Panc1 (cell line): ENCODE measurements around the gene TTC28. TPM values are rescaled to one million over a fixed set of nuclear protein-coding genes. Genes with fewer than 3 reads are reported as not detected.
"Not testable (repeated sequence)": the region's sequence is repeated elsewhere in the genome, so short reads cannot be mapped to it uniquely, and the experiment has no call there.

Source experiments
- ATAC-seq: fragments of 200-7000 bp; cut with Tn5 transposase; 2 replicates; pipeline ENCODE4 v1.9.1; 2020; ENCODE audit warnings: mild to moderate bottlenecking, moderate library complexity
- BruUV-seq: library from RNA; stranded (reverse); fragments of 400-500 nt; replicated peaks from 2 replicates; lab custom pipeline; 2021; lab: Mats Ljungman, UMichigan
- CTCF ChIA-PET: fragments of 300-600 bp; sonication (Branson Sonifier 250); formaldehyde crosslinking; loops from one replicate; lab custom pipeline; 2022; ENCODE audit warnings: antibody characterized with exemption; lab: Charles Lee
- POLR2A ChIA-PET: fragments of 300-600 bp; sonication (Branson Sonifier 250); formaldehyde crosslinking; loops from one replicate; lab custom pipeline; 2022; ENCODE audit warnings: antibody characterized with exemption; lab: Charles Lee
- DNase-seq: peaks from one replicate; pipeline ENCODE4 v3.0.0-alpha.2; 2010; ENCODE audit warnings: low read depth, low spot score
- H3K27ac ChIP-seq: 2 replicates; pipeline ENCODE4 v1.5.1; 2011; ENCODE audit warnings: mild to moderate bottlenecking, low read length, inconsistent platforms
- H3K27me3 ChIP-seq: fragments of 200-500 bp; sonication (Bioruptor generic); 2 replicates; pipeline ENCODE4 v1.6.0; 2014; ENCODE audit warnings: low read length, inconsistent platforms; ENCODE audit not compliant: control insufficient read depth, insufficient read depth
- H3K36me3 ChIP-seq: fragments of 200-500 bp; sonication (Bioruptor generic); 2 replicates; pipeline ENCODE4 v1.5.1; 2014; ENCODE audit warnings: inconsistent platforms, mild to moderate bottlenecking, low read length, moderate library complexity; ENCODE audit not compliant: control insufficient read depth, insufficient read depth
- H3K4me1 ChIP-seq: 2 replicates; pipeline ENCODE4 v1.5.1; 2011; ENCODE audit warnings: inconsistent platforms, mild to moderate bottlenecking, low read length, moderate library complexity; ENCODE audit not compliant: control insufficient read depth, insufficient read depth
- H3K4me3 ChIP-seq, 2 experiments: 2 replicates each; pipeline ENCODE4 v1.5.1; 2011 to 2012; ENCODE audit warnings: low read depth in 2 of 2, low read length in 2 of 2, mild to moderate bottlenecking in 2 of 2, inconsistent platforms in 1 of 2, moderate library complexity in 1 of 2
- H3K9me3 ChIP-seq: fragments of 200-500 bp; sonication (Bioruptor generic); 2 replicates; pipeline ENCODE4 v1.5.1; 2014; ENCODE audit warnings: low read depth, mild to moderate bottlenecking, inconsistent platforms, low read length, moderate library complexity; ENCODE audit not compliant: control insufficient read depth, insufficient read depth
- POLR2AphosphoS5 ChIP-seq: IDR thresholded peaks from 2 replicates; pipeline ENCODE4 v1.6.1; 2012; ENCODE audit warnings: mild to moderate bottlenecking, low read depth, low read length, moderate library complexity
- REST ChIP-seq, 2 experiments: IDR thresholded peaks; 2 replicates each; pipeline ENCODE4 v1.6.1; 2011 to 2012; ENCODE audit warnings: low read depth in 2 of 2, control low read depth in 1 of 2, low read length in 1 of 2, mild to moderate bottlenecking in 1 of 2, moderate library complexity in 1 of 2; ENCODE audit not compliant: insufficient read depth in 1 of 2
- SIN3A ChIP-seq: IDR thresholded peaks from 2 replicates; pipeline ENCODE4 v1.6.1; 2012; ENCODE audit warnings: low read depth, mild to moderate bottlenecking, low read length, moderate library complexity, borderline replicate concordance; ENCODE audit not compliant: insufficient read depth
- TCF7L2 ChIP-seq: IDR thresholded peaks from 2 replicates; pipeline ENCODE4 v1.6.1; 2011; ENCODE audit warnings: mild to moderate bottlenecking, low read depth, low read length, inconsistent platforms
- in situ Hi-C: cut with HindIII; loops from 2 replicates; pipeline ENCODE4 v1.10.0; 2016; ENCODE audit warnings: low sequenced_read_pairs, low pct_unique_long_range_greater_than_20kb
- intact Hi-C: fragments of 100-400 bp; cut with micrococcal nuclease; formaldehyde crosslinking; loops from one replicate; pipeline ENCODE4 v1.10.0; 2022; ENCODE audit not compliant: unreplicated experiment
- total RNA-seq: library from RNA; stranded (reverse); gene quantifications from one replicate; pipeline ENCODE4 v1.2.1, GENCODE V29; 2021; ENCODE audit not compliant: unreplicated experiment
- TF ChIP-seq, protein P1 (sequence below): fragments of 450-650 bp; IDR thresholded peaks from 2 replicates; pipeline ENCODE4 v1.5.1; 2017; ENCODE audit warnings: mild to moderate bottlenecking

The TTC28 gene
- total RNA-seq, 1 experiment from 2014 or later = 24.8 TPM

- intact Hi-C loops, DNase-seq, POLR2A ChIA-PET, ATAC-seq, H3K27ac ChIP-seq, H3K4me1 ChIP-seq, H3K4me3 ChIP-seq, H3K27me3 ChIP-seq, BruUV-seq, H3K36me3 ChIP-seq, CTCF ChIA-PET, in situ Hi-C loops, H3K9me3 ChIP-seq: not testable (repeated sequence)
Observed at GRCh38 chr22:28566920-28567499, 112.6 kb downstream of the TTC28 start.

GRCh38 chr22:28563636-28564035 is 116.0 kb downstream of the TTC28 start:
- intact Hi-C loops = no loop called here
- TF ChIP-seq, protein P1, sequence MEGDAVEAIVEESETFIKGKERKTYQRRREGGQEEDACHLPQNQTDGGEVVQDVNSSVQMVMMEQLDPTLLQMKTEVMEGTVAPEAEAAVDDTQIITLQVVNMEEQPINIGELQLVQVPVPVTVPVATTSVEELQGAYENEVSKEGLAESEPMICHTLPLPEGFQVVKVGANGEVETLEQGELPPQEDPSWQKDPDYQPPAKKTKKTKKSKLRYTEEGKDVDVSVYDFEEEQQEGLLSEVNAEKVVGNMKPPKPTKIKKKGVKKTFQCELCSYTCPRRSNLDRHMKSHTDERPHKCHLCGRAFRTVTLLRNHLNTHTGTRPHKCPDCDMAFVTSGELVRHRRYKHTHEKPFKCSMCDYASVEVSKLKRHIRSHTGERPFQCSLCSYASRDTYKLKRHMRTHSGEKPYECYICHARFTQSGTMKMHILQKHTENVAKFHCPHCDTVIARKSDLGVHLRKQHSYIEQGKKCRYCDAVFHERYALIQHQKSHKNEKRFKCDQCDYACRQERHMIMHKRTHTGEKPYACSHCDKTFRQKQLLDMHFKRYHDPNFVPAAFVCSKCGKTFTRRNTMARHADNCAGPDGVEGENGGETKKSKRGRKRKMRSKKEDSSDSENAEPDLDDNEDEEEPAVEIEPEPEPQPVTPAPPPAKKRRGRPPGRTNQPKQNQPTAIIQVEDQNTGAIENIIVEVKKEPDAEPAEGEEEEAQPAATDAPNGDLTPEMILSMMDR = no peak
- TF ChIP-seq REST (IDR thresholded peaks at IDR 0.05; ENCODE audit: insufficient read depth in 1 of 2, low read depth in 2 of 2, low read length in 1 of 2) (no peak), SIN3A (no peak), TCF7L2 (no peak), POLR2AphosphoS5 (no peak)
- no peak for ATAC-seq
- no TSS peak for BruUV-seq
- Histone ChIP-seq H3K4me1 (no peaks in the 10 kb centered on the region; the same call in 1 of the 2 replicates), H3K4me3 (no peak overlapping the region), H3K9me3 (no peaks in the 10 kb centered on the region), H3K27me3 (no peaks in the 10 kb centered on the region), H3K36me3 (no peaks in the 10 kb centered on the region), H3K27ac (no peak overlapping the region)
- no peak for DNase-seq
- POLR2A ChIA-PET = no interaction called here
- in situ Hi-C loops = no loop called here
- CTCF ChIA-PET = no interaction called here

DNA sequence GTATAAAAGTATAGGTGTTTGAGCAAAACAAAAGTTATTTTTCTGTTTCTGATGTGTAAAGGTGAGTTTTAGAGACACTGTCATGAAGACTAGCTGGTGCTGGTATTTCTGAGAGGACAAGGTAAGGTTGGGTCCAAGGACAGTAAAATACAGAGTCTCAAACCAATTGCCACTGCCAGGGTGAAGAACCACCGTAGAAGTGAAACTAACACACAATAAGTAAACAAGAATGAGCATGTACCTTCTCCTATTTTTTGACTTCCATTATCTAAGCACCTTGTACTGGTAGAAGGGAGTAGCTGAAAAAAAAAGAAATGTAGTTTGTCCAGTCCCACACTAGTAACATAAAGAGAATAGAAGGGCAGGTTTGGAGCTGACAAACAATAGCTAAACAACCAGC is 117.3 kb downstream of the TTC28 start:
- DNase-seq (no peak), ATAC-seq (no peak)
- TF ChIP-seq POLR2AphosphoS5 (no peak), REST (IDR thresholded peaks at IDR 0.05; ENCODE audit: insufficient read depth in 1 of 2, low read depth in 2 of 2, low read length in 1 of 2) (no peak), SIN3A (no peak), TCF7L2 (no peak)
- TF ChIP-seq, protein P1 = no peak
- Histone ChIP-seq H3K27ac (no peak overlapping the region), H3K36me3 (no peaks in the 10 kb centered on the region), H3K4me3 (no peak overlapping the region), H3K4me1 (no peaks in the 10 kb centered on the region; the same call in 1 of the 2 replicates), H3K27me3 (no peaks in the 10 kb centered on the region), H3K9me3 (no peaks in the 10 kb centered on the region)
- in situ Hi-C loops (no loop called here), intact Hi-C loops (no loop called here)
- POLR2A ChIA-PET = no interaction called here
- CTCF ChIA-PET = no interaction called here
- no TSS peak for BruUV-seq
